ENCODE measurements around the gene MCAT. TPM values are rescaled to one million over a fixed set of nuclear protein-coding genes. Genes with fewer than 3 reads are reported as not detected.

Gene MCAT
- polyA plus RNA-seq, 1 of the 3 experiments (the other 2 are of a cell fraction) = 12.0 TPM

DNA sequence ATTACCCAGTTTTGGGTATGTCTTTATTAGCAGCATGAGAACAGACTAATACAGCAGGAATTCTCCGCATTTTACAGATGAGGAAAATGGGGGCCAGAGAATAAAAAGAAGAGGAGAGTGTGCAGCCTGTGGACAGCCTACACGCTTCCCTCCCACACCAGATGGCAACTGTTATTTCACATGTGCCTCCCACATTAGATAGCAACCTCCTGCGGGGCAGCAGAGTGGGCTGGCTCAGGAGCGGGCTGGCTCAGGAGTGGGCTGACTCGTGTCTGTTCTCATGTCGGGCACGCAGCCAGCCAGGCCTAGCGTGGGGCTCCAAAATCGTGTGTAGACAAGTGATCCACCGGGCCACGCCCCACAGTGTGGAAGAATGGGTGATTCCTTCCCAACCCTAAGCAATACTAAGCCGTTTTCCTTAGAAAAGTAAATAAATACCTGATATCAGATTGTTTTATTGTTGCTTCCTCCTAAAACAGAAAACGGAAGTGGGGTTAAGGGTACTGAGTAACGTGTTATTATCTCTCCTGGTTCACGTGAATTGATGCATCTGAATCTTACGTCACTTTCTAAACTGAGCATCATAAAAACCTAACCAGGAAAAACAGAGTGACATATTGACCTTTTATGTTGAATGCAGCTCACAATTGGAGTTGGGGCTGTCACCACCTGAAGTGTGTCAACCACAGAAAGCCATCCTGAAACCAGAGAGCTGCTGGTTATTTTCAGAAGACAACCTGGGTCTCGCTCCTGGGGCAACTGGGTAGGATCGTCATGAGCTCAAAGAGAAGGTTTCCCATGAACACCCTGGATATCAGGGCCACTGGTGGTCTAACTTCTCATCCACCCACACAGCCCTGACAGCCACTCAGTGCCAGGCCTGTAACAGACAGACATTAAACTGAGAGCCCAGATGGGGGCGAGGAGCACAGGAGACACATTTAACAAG lies 57.3 kb downstream of the MCAT start:
- Histone ChIP-seq H3K27ac (ENCODE audit: low read depth in 2 of 2, low read length in 1 of 2) (no peak overlapping the region), H3K9me3 (no peaks in the 10 kb centered on the region), H3K4me1 (ENCODE audit: control insufficient read depth in 1 of 2, insufficient read depth in 2 of 2, low read depth in 1 of 2, low read length in 1 of 2) (no peaks in the 10 kb centered on the region), H3K4me3 (ENCODE audit: low read depth in 2 of 2, low read length in 1 of 2) (no peak overlapping the region), H3K36me3 (replicated peaks in 1 of 2; ENCODE audit: control insufficient read depth in 1 of 2, insufficient read depth in 2 of 2, low read length in 1 of 2) (no peaks in the 10 kb centered on the region), H2AFZ (ENCODE audit: low read depth) (no peak overlapping the region), H4K20me1 (ENCODE audit: insufficient read depth) (no peaks in the 10 kb centered on the region), H3F3A (replicated peaks; ENCODE audit: insufficient read depth) (no peaks in the 10 kb centered on the region), H3K27me3 (ENCODE audit: insufficient read depth) (no peaks in the 10 kb centered on the region), H3K4me2 (no peak overlapping the region), H3K9ac (no peak overlapping the region), H3K9me2 (no peaks in the 10 kb centered on the region), H3K79me2 (ENCODE audit: insufficient read depth) (no peaks in the 10 kb centered on the region)
- ChIA-PET CTCF (no interaction called here), POLR2A (no interaction called here)
- TF ChIP-seq NFIC (IDR thresholded peaks at IDR 0.05; ENCODE audit: borderline replicate concordance) (no peak), YY1 (IDR thresholded peaks at IDR 0.05; ENCODE audit: low read depth) (no peak), SMC3 (IDR thresholded peaks at IDR 0.05; ENCODE audit: low read depth, low read length) (no peak), POLR2AphosphoS5 (IDR thresholded peaks at IDR 0.05; ENCODE audit: low read depth, low read length) (no peak), FOSL2 (IDR thresholded peaks at IDR 0.05; ENCODE audit: borderline replicate concordance, low read depth) (no peak), EP300 (IDR thresholded peaks at IDR 0.05; ENCODE audit: borderline replicate concordance in 1 of 2, low read depth in 1 of 2, low read length in 1 of 2) (no peak), RFX5 (IDR thresholded peaks at IDR 0.05; ENCODE audit: low read length) (no peak)
- TF ChIP-seq, protein P1, sequence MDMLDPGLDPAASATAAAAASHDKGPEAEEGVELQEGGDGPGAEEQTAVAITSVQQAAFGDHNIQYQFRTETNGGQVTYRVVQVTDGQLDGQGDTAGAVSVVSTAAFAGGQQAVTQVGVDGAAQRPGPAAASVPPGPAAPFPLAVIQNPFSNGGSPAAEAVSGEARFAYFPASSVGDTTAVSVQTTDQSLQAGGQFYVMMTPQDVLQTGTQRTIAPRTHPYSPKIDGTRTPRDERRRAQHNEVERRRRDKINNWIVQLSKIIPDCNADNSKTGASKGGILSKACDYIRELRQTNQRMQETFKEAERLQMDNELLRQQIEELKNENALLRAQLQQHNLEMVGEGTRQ (IDR thresholded peaks at IDR 0.05; ENCODE audit: borderline replicate concordance, low read depth, low read length) = no peak
- TF ChIP-seq, protein P2, sequence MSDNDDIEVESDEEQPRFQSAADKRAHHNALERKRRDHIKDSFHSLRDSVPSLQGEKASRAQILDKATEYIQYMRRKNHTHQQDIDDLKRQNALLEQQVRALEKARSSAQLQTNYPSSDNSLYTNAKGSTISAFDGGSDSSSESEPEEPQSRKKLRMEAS (IDR thresholded peaks at IDR 0.05; ENCODE audit: low read depth) = no peak
- 90% methylated on average over 13 of the region's 19 CpGs for WGBS (ENCODE audit: low lambda C conversion rate)
- no peak for DNase-seq

Other genes with a start within 250 kb of the MCAT start
- 60.5 and 63.1 TPM in 2 replicates for gene PACSIN2, start 128.2 kb downstream of the MCAT start, polyA plus RNA-seq (2012; rRNA removed)
- 14.0 and 14.3 TPM in 2 replicates for gene TTLL1, start 54.0 kb downstream of the MCAT start, polyA plus RNA-seq (2012; rRNA removed)
- gene BIK, start 32.6 kb downstream of the MCAT start, polyA plus RNA-seq (2012; rRNA removed) = 0.24 and 0.66 TPM in 2 replicates
- 156 and 158 TPM in 2 replicates for gene TSPO, start 8.2 kb upstream of the MCAT start, polyA plus RNA-seq (2012; rRNA removed)
- 9.3 and 11.5 TPM in 2 replicates for gene TTLL12, start 43.7 kb upstream of the MCAT start, polyA plus RNA-seq (2012; rRNA removed)
- 0.06 and 0.56 TPM in 2 replicates for gene SCUBE1, start 200.0 kb upstream of the MCAT start, polyA plus RNA-seq (2012; rRNA removed)

All from SK-N-SH (cell line).